Liver (tissue), 9 donors: ENCODE data around the gene LDB2. TPM values are rescaled to one million over a fixed set of nuclear protein-coding genes. Genes with fewer than 3 reads are reported as not detected.

Experiments
- DNase-seq: peaks from one replicate; pipeline ENCODE4 v3.0.0-alpha.2; 2017; ENCODE audit warnings: low spot score
- H3K27ac ChIP-seq, 2 donors: one replicate each; pipeline ENCODE4 v1.7.0; 2013; ENCODE audit warnings: inconsistent platforms in 2 of 2, low read length in 2 of 2, control low read depth in 1 of 2, low read depth in 1 of 2, mild to moderate bottlenecking in 1 of 2
- H3K27me3 ChIP-seq, 4 donors: one replicate each; pipeline versions ENCODE4 v1.6.1 to v1.7.0; 2013; ENCODE audit warnings: low read length in 3 of 4, inconsistent platforms in 1 of 4, mild to moderate bottlenecking in 1 of 4, moderate library complexity in 1 of 4; ENCODE audit not compliant: control insufficient read depth in 4 of 4, insufficient read depth in 4 of 4
- H3K36me3 ChIP-seq, 4 donors: one replicate each; pipeline versions ENCODE4 v1.6.1 to v1.7.0; 2013; ENCODE audit warnings: low read length in 3 of 4, mild to moderate bottlenecking in 3 of 4, low read depth in 1 of 4, moderate library complexity in 1 of 4; ENCODE audit not compliant: control insufficient read depth in 4 of 4, insufficient read depth in 3 of 4
- H3K4me1 ChIP-seq, 4 donors: one replicate each; pipeline versions ENCODE4 v1.6.1 to v1.7.0; 2013; ENCODE audit warnings: low read length in 3 of 4, mild to moderate bottlenecking in 3 of 4, moderate library complexity in 1 of 4; ENCODE audit not compliant: control insufficient read depth in 4 of 4, insufficient read depth in 4 of 4
- H3K4me3 ChIP-seq, 3 donors: one replicate each; pipeline versions ENCODE4 v1.6.1 to v1.7.0; 2013; ENCODE audit warnings: low read length in 3 of 3, control low read depth in 1 of 3, low read depth in 1 of 3, mild to moderate bottlenecking in 1 of 3
- H3K9ac ChIP-seq, 2 donors: one replicate each; pipeline ENCODE4 v1.7.0; 2013; ENCODE audit warnings: low read length in 2 of 2, mild to moderate bottlenecking in 2 of 2, moderate library complexity in 2 of 2, control low read depth in 1 of 2, low read depth in 1 of 2
- H3K9me3 ChIP-seq, 4 donors: one replicate each; pipeline versions ENCODE4 v1.6.1 to v1.7.0; 2013; ENCODE audit warnings: low read length in 3 of 4; ENCODE audit not compliant: control insufficient read depth in 4 of 4
- ATF3 ChIP-seq: IDR thresholded peaks from 2 replicates; pipeline ENCODE4 v1.6.1; 2016; ENCODE audit warnings: antibody characterized with exemption
- CTCF ChIP-seq: fragments of 150-350 bp; IDR thresholded peaks from 2 replicates; pipeline ENCODE4 v1.5.1; 2017; ENCODE audit warnings: improper control_type of control experiment, low read depth, low read length; ENCODE audit not compliant: missing input control
- EGR1 ChIP-seq, 2 donors: IDR thresholded peaks; 2 replicates each; pipeline ENCODE4 v1.6.1; 2016 to 2018; ENCODE audit warnings: antibody characterized with exemption in 2 of 2, low read depth in 2 of 2
- FOXA1 ChIP-seq: IDR thresholded peaks from 2 replicates; pipeline ENCODE4 v1.6.1; 2016; ENCODE audit warnings: antibody characterized with exemption
- FOXA2 ChIP-seq: IDR thresholded peaks from 2 replicates; pipeline ENCODE4 v1.6.1; 2016; ENCODE audit warnings: antibody characterized with exemption
- GABPA ChIP-seq, 2 donors: IDR thresholded peaks in 1 of 2; conservative IDR thresholded peaks in 1 of 2; 2 replicates each; pipeline ENCODE4 v1.6.1; 2016; ENCODE audit warnings: antibody characterized with exemption in 2 of 2, mild to moderate bottlenecking in 1 of 2, moderate library complexity in 1 of 2
- HNF4A ChIP-seq, 2 donors: conservative IDR thresholded peaks; 2 replicates each; pipeline ENCODE4 v1.6.1; 2016; ENCODE audit warnings: antibody characterized with exemption in 2 of 2, mild to moderate bottlenecking in 2 of 2
- HNF4G ChIP-seq: IDR thresholded peaks from 2 replicates; pipeline ENCODE4 v1.6.1; 2016; ENCODE audit warnings: antibody characterized with exemption
- JUND ChIP-seq, 2 donors: IDR thresholded peaks; 2 replicates each; pipeline ENCODE4 v1.6.1; 2016; ENCODE audit warnings: antibody characterized with exemption in 2 of 2
- MAX ChIP-seq: IDR thresholded peaks from 2 replicates; pipeline ENCODE4 v1.6.1; 2016; ENCODE audit warnings: antibody characterized with exemption
- NR2F2 ChIP-seq: IDR thresholded peaks from 2 replicates; pipeline ENCODE4 v1.6.1; 2016; ENCODE audit warnings: antibody characterized with exemption
- RAD21 ChIP-seq, 2 donors: IDR thresholded peaks; 2 replicates each; pipeline ENCODE4 v1.6.1; 2016; ENCODE audit warnings: antibody characterized with exemption in 2 of 2, mild to moderate bottlenecking in 2 of 2
- REST ChIP-seq: IDR thresholded peaks from 2 replicates; pipeline ENCODE4 v1.6.1; 2016; ENCODE audit warnings: antibody characterized with exemption, mild to moderate bottlenecking
- RXRA ChIP-seq, 2 donors: IDR thresholded peaks; 2 replicates each; pipeline ENCODE4 v1.6.1; 2017 to 2018; ENCODE audit warnings: antibody characterized with exemption in 2 of 2, mild to moderate bottlenecking in 1 of 2
- SP1 ChIP-seq: IDR thresholded peaks from 2 replicates; pipeline ENCODE4 v1.6.1; 2018; ENCODE audit warnings: antibody characterized with exemption, mild to moderate bottlenecking
- TAF1 ChIP-seq: conservative IDR thresholded peaks from 2 replicates; pipeline ENCODE4 v1.6.1; 2016; ENCODE audit warnings: antibody characterized with exemption, mild to moderate bottlenecking
- YY1 ChIP-seq: IDR thresholded peaks from 2 replicates; pipeline ENCODE4 v1.6.1; 2016; ENCODE audit warnings: antibody characterized with exemption, mild to moderate bottlenecking
- ZBTB33 ChIP-seq: IDR thresholded peaks from 2 replicates; pipeline ENCODE4 v1.6.1; 2016; ENCODE audit warnings: antibody characterized with exemption
- WGBS: extraction: QIAGEN DNeasy Blood & Tissue Kit; methylation state at CpG from one replicate; pipeline ENCODE4 v1.1.7; 2013; 5-methylcytosine and 5-hydroxymethylcytosine counted together
- polyA plus RNA-seq, 2 donors: library from polyadenylated mRNA; stranded (reverse) in 1 of 2; unstranded in 1 of 2; fragments of 200-250 nt in 1 of 2; fragments of >200 nt in 1 of 2; fragmentation: Nextera tagmentation in 1 of 2; extraction: Ambion mirVana in 1 of 2; gene quantifications; one replicate each; pipeline versions ENCODE4 v1.2.1 to v1.2.3, GENCODE V29; 2013 to 2015
- total RNA-seq, 2 donors: library from RNA; depleted of rRNA; stranded (reverse); fragments of >200 nt; gene quantifications; one replicate each; pipeline ENCODE4 v1.2.3, GENCODE V29; 2014
- donor health status: healthy.
- donor health status: healthy.
- donor health status: healthy.
- donor health status: healthy.
- donor health status: healthy.

The LDB2 gene
- total and polyA plus RNA-seq, 4 donors, result 7.4 to 31.9 (median 16.8) TPM

GRCh38 chr4:16722416-16722815, 176.0 kb downstream of the LDB2 start:
- Histone ChIP-seq H3K9me3 (peaks cover 0 to 4% (median 2%) of the 10 kb centered on the region in 4 donors), H3K27ac (peak overlapping the region; percentile 14 to 64), H3K9ac (no peak overlapping the region), H3K36me3 (no peaks in the 10 kb centered on the region), H3K4me3 (no peak overlapping the region), H3K4me1 (peaks cover 2 to 29% (median 11%) of the 10 kb centered on the region in 4 donors), H3K27me3 (no peaks in the 10 kb centered on the region)
- no peak for DNase-seq
- TF ChIP-seq CTCF (no peak), FOXA2 (no peak), ZBTB33 (no peak)
- 45% methylated on average over 3 of the region's 3 CpGs for WGBS

- Histone ChIP-seq H3K9ac (peak overlapping the region; percentile 23 to 77), H3K4me3 (peak overlapping the region; percentile 34 to 49 (median 45)), H3K36me3 (no peaks in the 10 kb centered on the region), H3K9me3 (peaks cover 0 to 4% (median 2%) of the 10 kb centered on the region in 4 donors), H3K4me1 (peaks cover 2 to 29% (median 11%) of the 10 kb centered on the region in 4 donors), H3K27ac (peak overlapping the region; percentile 71 to 73), H3K27me3 (no peaks in the 10 kb centered on the region)
- WGBS, result 12% methylated on average over 4 of the region's 4 CpGs
- DNase-seq, result no peak
- TF ChIP-seq HNF4G (peak; percentile 10), GABPA (IDR thresholded peaks at IDR 0.05 in 1 of 2, conservative IDR thresholded peaks at IDR 0.05 in 1 of 2) (no peak), YY1 (peak; percentile 61), REST (peak; percentile 38), FOXA1 (no peak), FOXA2 (peak; percentile 29), ATF3 (peak; percentile 35), ZBTB33 (no peak), EGR1 (IDR thresholded peaks at IDR 0.05; ENCODE audit: low read depth in 2 of 2) (no peak), NR2F2 (no peak), RXRA (IDR thresholded peaks at IDR 0.05) (peak; percentile 31 to 57), HNF4A (conservative IDR thresholded peaks at IDR 0.05) (peak; percentile 73 to 84), JUND (IDR thresholded peaks at IDR 0.05) (peak; percentile 53 to 92), MAX (no peak), RAD21 (IDR thresholded peaks at IDR 0.05) (peak; percentile 42 to 45), TAF1 (no peak), SP1 (peak; percentile 64), CTCF (no peak)
Observed at GRCh38 chr4:16721613-16722291, 176.7 kb downstream of the LDB2 start.
